HepG2 (cell line): ENCODE results near the gene SEC14L6. TPM values are rescaled to one million over a fixed set of nuclear protein-coding genes. Genes with fewer than 3 reads are reported as not detected.

ENCODE experiments used
- ARID5B ChIP-seq: IDR thresholded peaks from 2 replicates; pipeline ENCODE4 v1.4.0; 2020; ENCODE audit warnings: mild to moderate bottlenecking, missing genetic modification reagents
- FOSL2 ChIP-seq: sonication (generic); formaldehyde crosslinking; IDR thresholded peaks from 2 replicates; pipeline ENCODE4 v1.4.0; 2020; ENCODE audit warnings: missing genetic modification reagents
- GLMP ChIP-seq: sonication (generic); formaldehyde crosslinking; IDR thresholded peaks from 2 replicates; pipeline ENCODE4 v1.9.0; 2021; ENCODE audit warnings: missing genetic modification reagents, mild to moderate bottlenecking, borderline replicate concordance
- HMG20A ChIP-seq: IDR thresholded peaks from 2 replicates; pipeline ENCODE4 v1.6.1; 2016; ENCODE audit warnings: borderline replicate concordance
- HNF4A ChIP-seq: sonication (generic); formaldehyde crosslinking; IDR thresholded peaks from 2 replicates; pipeline ENCODE4 v1.4.0; 2020; ENCODE audit warnings: missing genetic modification reagents
- KAT8 ChIP-seq: IDR thresholded peaks from 2 replicates; pipeline ENCODE4 v1.6.1; 2016; ENCODE audit warnings: missing genetic modification reagents, missing compliant biosample characterization
- MIXL1 ChIP-seq: IDR thresholded peaks from 2 replicates; pipeline ENCODE4 v1.6.1; 2016
- RARA ChIP-seq: IDR thresholded peaks from 2 replicates; pipeline ENCODE4 v1.6.1; 2016; ENCODE audit warnings: missing genetic modification reagents, missing compliant biosample characterization
- SIN3B ChIP-seq: fragments of 150-350 bp; IDR thresholded peaks from 2 replicates; pipeline ENCODE4 v1.6.1; 2014; ENCODE audit warnings: low read length
- SNAPC4 ChIP-seq: sonication (generic); formaldehyde crosslinking; IDR thresholded peaks from 2 replicates; pipeline ENCODE4 v1.4.0; 2020; ENCODE audit warnings: mild to moderate bottlenecking, missing genetic modification reagents
- THAP9 ChIP-seq: sonication (generic); formaldehyde crosslinking; IDR thresholded peaks from 2 replicates; pipeline ENCODE4; 2020; ENCODE audit warnings: missing genetic modification reagents, mild to moderate bottlenecking, borderline replicate concordance
- TMF1 ChIP-seq: sonication (generic); formaldehyde crosslinking; IDR thresholded peaks from 2 replicates; pipeline ENCODE4 v1.8.1; 2022; ENCODE audit warnings: low read depth, missing genetic modification reagents
- ZNF263 ChIP-seq: sonication (generic); formaldehyde crosslinking; IDR thresholded peaks from 2 replicates; pipeline ENCODE4 v1.4.0; 2020; ENCODE audit warnings: missing genetic modification reagents
- ZNF331 ChIP-seq: sonication (generic); formaldehyde crosslinking; IDR thresholded peaks from 2 replicates; pipeline ENCODE4 v1.4.0; 2020; ENCODE audit warnings: missing genetic modification reagents
- ZNF468 ChIP-seq: sonication (generic); formaldehyde crosslinking; IDR thresholded peaks from 2 replicates; pipeline ENCODE4 v1.8.0; 2022; ENCODE audit warnings: mild to moderate bottlenecking, moderate library complexity, missing genetic modification reagents
- ZNF484 ChIP-seq: sonication (generic); formaldehyde crosslinking; IDR thresholded peaks from 2 replicates; pipeline ENCODE4 v1.5.1; 2020; ENCODE audit warnings: mild to moderate bottlenecking, low read depth, missing genetic modification reagents, borderline replicate concordance
- ZNF501 ChIP-seq: sonication (generic); formaldehyde crosslinking; IDR thresholded peaks from 2 replicates; pipeline ENCODE4 v1.5.1; 2020; ENCODE audit warnings: mild to moderate bottlenecking, moderate library complexity, missing genetic modification reagents
- polyA plus RNA-seq, 8 experiments: library from polyadenylated mRNA; depleted of rRNA in 3 of 8; stranded (reverse) in 7 of 8; unstranded in 1 of 8; fragments of >200 nt; fragmentation: Illumina TruSeq in 4 of 8; extraction: Trizol in 4 of 8; gene quantifications; 2 replicates each; pipeline versions ENCODE4 v1.2.1 to v1.2.3, GENCODE V29; 2011 to 2016; ENCODE audit warnings: low read depth in 4 of 8, missing spikeins in 1 of 8, mixed read lengths in 1 of 8; ENCODE audit not compliant: insufficient read depth in 1 of 8
- total RNA-seq, 5 experiments: library from RNA; depleted of rRNA; stranded (reverse); fragments of >200 nt; fragmentation: Illumina TruSeq; extraction: Trizol; gene quantifications; 2 replicates each; pipeline ENCODE4 v1.2.3, GENCODE V29; 2016; ENCODE audit warnings: low read depth in 1 of 5

Gene SEC14L6
- total and polyA plus RNA-seq, 2 of the 13 experiments (the other 11 are each of a cell fraction or from before 2014, with no cell fraction given): 0.09 to 9.3 TPM

GRCh38 chr22:30566125-30566524, 19.6 kb upstream of the SEC14L6 start (continued):
- TF ChIP-seq ZNF501 (CRISPR knock-in tag) (peak; percentile 45; the same call in 1 of the 2 replicates), ZNF468 (CRISPR knock-in tag) (no peak), TMF1 (CRISPR knock-in tag) (no peak), ZNF263 (0 out of 2 replicates have a peak, but pooled peaks have one; percentile 30), ARID5B (CRISPR knock-in tag) (0 out of 2 replicates have a peak, but pooled peaks have one; percentile 33), ZNF484 (peak; percentile 97; the same call in 1 of the 2 replicates), HMG20A (peak; percentile 15; the same call in 1 of the 2 replicates), GLMP (CRISPR knock-in tag) (no peak), ZNF331 (CRISPR knock-in tag) (peak; percentile 27; the same call in 1 of the 2 replicates), KAT8 (peak; percentile 47; the same call in 1 of the 2 replicates), SNAPC4 (CRISPR knock-in tag) (no peak), MIXL1 (CRISPR knock-in tag) (0 out of 2 replicates have a peak, but pooled peaks have one; percentile 24), HNF4A (CRISPR knock-in tag) (peak; percentile 87), THAP9 (CRISPR knock-in tag) (no peak), SIN3B (no peak), FOSL2 (CRISPR knock-in tag) (peak; percentile 66), RARA (CRISPR knock-in tag) (peak; percentile 50)
